ENCODE results near the gene MARK3. TPM values are rescaled to one million over a fixed set of nuclear protein-coding genes. Genes with fewer than 3 reads are reported as not detected.

The MARK3 gene
- total RNA-seq, 2 experiments from 2014 or later: 107 TPM

- POLR2A ChIA-PET: no interaction called here
These were observed 163.5 kb downstream of the MARK3 start for GRCh38 chr14:103548463-103549351.

GRCh38 chr14:103549361-103550311 lies 164.4 kb downstream of the MARK3 start:
- peaks cover under 1% of the 10 kb centered on the region for H3K36me3 ChIP-seq (ENCODE audit: insufficient read depth, low read length)
- peaks cover under 1% of the 10 kb centered on the region for H3K4me1 Mint-ChIP-seq (ENCODE audit: low read depth)
- H3K27ac ChIP-seq (ENCODE audit: low read depth in 1 of 2, low read length in 2 of 2): no peak overlapping the region
- no peaks in the 10 kb centered on the region for H3K9me3 ChIP-seq (ENCODE audit: control insufficient read depth in 1 of 2, insufficient read depth in 1 of 2, low read length in 2 of 2)
- no peak overlapping the region for H3K4me3 ChIP-seq (ENCODE audit: low read length)
- H3K9me3 Mint-ChIP-seq: no peaks in the 10 kb centered on the region
- POLR2A ChIA-PET: no interaction called here
- H3K4me1 ChIP-seq (ENCODE audit: insufficient read depth, low read length): peaks cover 8% of the 10 kb centered on the region
- CTCF ChIA-PET: interaction anchor here (1.3 kb wide), 1 partner anchor 49 kb away, joined by 3 read pairs; no protein-coding TSS in a partner anchor
- no peak for DNase-seq
- intact Hi-C loops (cut with DNase I, micrococcal nuclease): loop anchor here in 1 of 2 experiments (5.0 kb wide), 1 partner anchor 442 kb away; no protein-coding TSS in a partner anchor
- peaks cover 5% of the 10 kb centered on the region for H3K36me3 Mint-ChIP-seq (ENCODE audit: low read depth)
- H3K27me3 ChIP-seq (ENCODE audit: control insufficient read depth in 1 of 2, insufficient read depth in 2 of 2, low read length in 2 of 2): no peaks in the 10 kb centered on the region
- no peak for ATAC-seq (ENCODE audit: poor library complexity)
- no peak overlapping the region for H3K27ac Mint-ChIP-seq
- no peaks in the 10 kb centered on the region for H3K27me3 Mint-ChIP-seq
- TF ChIP-seq CTCF (IDR thresholded peaks at IDR 0.05): no peak
- H3K4me3 Mint-ChIP-seq: no peak overlapping the region

More at GRCh38 chr14:103548463-103549351, 163.5 kb downstream of the MARK3 start:
- Mint-ChIP-seq H3K9me3 (no peaks in the 10 kb centered on the region), H3K4me3 (no peak overlapping the region), H3K27me3 (no peaks in the 10 kb centered on the region), H3K27ac (no peak overlapping the region), H3K4me1 (ENCODE audit: low read depth) (no peaks in the 10 kb centered on the region), H3K36me3 (ENCODE audit: low read depth) (peaks cover under 1% of the 10 kb centered on the region)
- peaks cover 8% of the 10 kb centered on the region for H3K4me1 ChIP-seq (ENCODE audit: insufficient read depth, low read length)
- intact Hi-C loops (cut with DNase I, micrococcal nuclease): loop anchor here in 1 of 2 experiments (5.0 kb wide), 1 partner anchor 441 kb away; no protein-coding TSS in a partner anchor
- H3K27ac ChIP-seq (ENCODE audit: low read depth in 1 of 2, low read length in 2 of 2): no peak overlapping the region
- CTCF ChIA-PET: interaction anchor here (3.8 kb wide), 1 partner anchor 30 kb away, joined by 22 read pairs; no protein-coding TSS in a partner anchor
- no peak for TF ChIP-seq CTCF (IDR thresholded peaks at IDR 0.05)
- no peak for DNase-seq
- H3K4me3 ChIP-seq (ENCODE audit: low read length): no peak overlapping the region
- no peaks in the 10 kb centered on the region for H3K36me3 ChIP-seq (ENCODE audit: insufficient read depth, low read length)
- no peak for ATAC-seq (ENCODE audit: poor library complexity)
- H3K27me3 ChIP-seq (ENCODE audit: control insufficient read depth in 1 of 2, insufficient read depth in 2 of 2, low read length in 2 of 2): no peaks in the 10 kb centered on the region
- H3K9me3 ChIP-seq (ENCODE audit: control insufficient read depth in 1 of 2, insufficient read depth in 1 of 2, low read length in 2 of 2): no peaks in the 10 kb centered on the region
